HG03342 (cell line): ENCODE results near the gene TENM4.
"Not testable (repeated sequence)": the region's sequence is repeated elsewhere in the genome, so short reads cannot be mapped to it uniquely, and the experiment has no call there.

Experiments
- ATAC-seq: cut with Tn5 transposase; IDR thresholded peaks from one replicate; pipeline ENCODE4 v1.9.1; 2021; ENCODE audit warnings: mild to moderate bottlenecking, moderate library complexity; ENCODE audit not compliant: unreplicated experiment

Gene TENM4

DNA sequence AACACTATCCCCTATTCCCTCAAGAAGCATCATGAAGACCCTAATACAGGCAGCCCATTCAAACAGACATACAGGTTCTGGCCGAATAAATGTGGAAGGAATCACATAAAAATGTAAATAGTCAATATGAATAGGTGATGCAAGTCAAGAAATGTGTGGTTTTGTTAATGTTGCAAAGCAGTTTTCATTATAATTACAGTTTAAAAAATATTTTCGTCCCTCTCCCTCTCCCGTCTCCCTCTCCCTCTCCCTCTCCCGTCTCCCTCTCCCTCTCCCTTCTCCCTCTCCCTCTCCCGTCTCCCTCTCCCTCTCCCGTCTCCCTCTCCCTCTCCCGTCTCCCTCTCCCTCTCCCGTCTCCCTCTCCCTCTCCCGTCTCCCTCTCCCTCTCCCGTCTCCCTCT, 250.3 kb downstream of the TENM4 start:
- ATAC-seq, result not testable (repeated sequence)

DNA sequence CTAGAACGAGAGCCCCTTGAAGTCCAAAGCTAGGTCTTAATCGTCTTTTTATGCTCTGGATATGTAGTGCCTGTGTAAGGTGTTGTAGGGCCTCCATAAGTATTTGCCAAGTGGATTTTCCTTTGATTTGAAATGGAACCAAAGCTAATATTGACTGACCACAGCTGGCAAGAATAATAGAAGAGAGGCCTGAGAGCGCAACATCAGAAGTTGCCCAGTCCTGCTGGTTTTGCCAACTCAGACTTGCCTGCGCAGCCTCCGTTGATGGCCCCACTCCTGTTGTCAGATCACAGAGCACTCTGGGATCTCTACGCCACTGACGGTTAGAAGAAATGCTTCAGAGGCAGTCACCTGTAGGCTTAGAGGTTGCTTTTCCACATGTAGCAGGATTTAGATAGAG, 251.2 kb downstream of the TENM4 start:
- ATAC-seq, result no peak

DNA sequence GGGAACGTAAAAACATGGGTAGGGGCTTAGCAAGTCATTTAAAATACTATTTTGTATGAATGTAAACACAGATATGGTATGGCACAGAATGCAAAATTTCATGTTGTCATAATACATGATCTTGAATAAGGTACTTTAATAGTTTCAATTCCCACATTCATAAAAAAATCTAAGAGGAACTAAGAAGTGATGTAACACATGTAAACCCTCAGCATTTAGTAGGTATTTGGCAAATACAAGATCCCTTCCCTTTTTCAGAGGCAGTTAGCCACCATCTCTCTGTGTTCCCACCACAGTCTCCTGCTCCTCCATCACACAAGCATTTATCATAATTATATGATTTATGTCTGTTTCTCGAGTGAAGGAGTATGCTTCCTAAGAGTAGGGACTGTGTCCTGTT, 251.8 kb downstream of the TENM4 start:
- no peak for ATAC-seq

DNA sequence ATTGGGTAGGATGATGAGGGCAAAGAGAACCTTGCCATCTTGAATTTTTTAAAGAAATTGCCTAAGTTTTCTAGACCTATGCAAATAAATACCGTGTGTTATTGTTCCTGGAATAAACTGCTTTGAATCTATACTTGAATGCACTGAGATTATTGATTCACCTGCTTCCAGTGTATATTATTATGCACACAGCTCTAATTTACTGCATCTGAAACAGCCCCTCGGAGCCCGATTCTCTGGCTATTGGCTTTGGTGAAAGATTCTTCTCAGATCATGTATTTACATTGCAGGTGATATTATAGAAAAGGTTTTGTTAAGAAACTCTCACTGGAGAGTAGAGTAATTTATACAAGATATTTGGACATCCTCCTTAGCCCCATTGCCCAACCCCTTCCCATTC, 254.2 kb downstream of the TENM4 start:
- ATAC-seq, result no peak

DNA sequence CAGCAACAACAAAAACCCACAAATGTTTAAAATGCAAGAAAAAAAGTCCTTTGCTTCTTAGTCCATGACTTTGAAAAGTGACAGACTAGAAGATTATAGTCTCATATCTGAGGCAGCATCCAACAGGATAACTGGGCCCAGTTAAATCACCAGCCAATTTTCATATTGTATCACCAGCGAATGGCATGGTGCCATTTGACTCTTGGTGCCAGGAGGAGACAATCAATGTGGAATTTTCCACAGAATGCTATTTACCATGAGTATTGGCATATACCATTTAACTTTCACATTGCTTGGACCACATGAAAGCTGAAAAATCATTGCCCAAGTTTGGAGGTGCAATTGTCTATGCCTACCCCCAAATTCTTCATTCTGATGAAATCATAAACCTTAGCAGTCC, 255.5 kb downstream of the TENM4 start:
- no peak for ATAC-seq

DNA sequence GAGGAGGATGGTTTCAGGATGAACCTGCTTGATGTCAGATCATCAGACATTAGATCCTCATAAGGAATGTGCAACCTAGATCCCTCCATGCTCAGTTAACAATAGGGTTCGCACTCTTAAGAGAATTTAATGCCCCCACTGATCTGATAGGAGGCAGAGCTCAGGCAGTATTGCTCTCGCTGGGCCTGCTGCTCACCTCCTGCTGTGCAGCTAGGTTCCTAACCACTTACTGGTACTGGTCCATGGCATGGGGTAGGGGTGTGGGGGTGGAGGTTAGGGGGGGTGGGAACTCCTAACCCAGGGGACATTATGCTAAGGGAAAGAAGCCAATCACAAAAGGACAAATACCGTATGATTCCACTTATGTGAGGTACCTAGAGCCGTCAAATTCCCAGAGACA, 256.5 kb downstream of the TENM4 start:
- ATAC-seq, result no peak

DNA sequence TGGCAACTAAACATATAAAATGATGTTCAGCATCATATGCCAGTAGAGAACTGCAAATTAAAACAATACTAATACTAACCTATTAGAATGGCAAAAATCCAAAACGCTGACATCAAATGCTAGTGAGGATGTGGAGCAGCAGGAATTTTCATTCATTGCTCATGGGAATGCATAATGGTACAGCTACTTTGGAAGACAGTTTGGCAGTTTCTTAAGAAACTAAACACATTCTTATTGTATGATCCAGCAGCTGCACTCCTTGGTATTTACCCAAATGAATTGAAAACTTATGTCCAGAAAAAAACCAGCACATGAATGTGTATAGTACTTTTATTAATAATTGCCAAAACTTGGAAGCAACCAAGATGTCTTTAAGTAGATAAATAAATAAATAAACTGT, 258.0 kb downstream of the TENM4 start:
- no peak for ATAC-seq

DNA sequence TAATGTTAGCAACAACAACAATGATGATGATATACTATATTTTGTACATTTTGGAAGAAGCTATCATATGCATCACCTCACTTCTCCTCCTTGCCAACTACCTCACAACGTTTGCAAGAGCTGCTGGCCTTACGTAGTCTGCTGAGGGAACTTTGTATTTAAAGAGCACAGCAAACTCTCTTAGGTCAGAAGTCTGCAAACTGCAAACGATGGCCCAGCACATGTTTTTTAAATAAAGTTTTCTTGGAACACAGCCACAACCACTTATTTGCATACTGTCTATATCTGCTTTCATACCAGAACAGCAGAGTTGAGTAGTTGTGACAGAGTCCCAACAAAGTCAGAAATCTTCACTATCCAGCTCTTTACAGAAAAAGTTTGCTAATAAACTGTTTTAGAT, 261.7 kb downstream of the TENM4 start:
- ATAC-seq, result no peak

DNA sequence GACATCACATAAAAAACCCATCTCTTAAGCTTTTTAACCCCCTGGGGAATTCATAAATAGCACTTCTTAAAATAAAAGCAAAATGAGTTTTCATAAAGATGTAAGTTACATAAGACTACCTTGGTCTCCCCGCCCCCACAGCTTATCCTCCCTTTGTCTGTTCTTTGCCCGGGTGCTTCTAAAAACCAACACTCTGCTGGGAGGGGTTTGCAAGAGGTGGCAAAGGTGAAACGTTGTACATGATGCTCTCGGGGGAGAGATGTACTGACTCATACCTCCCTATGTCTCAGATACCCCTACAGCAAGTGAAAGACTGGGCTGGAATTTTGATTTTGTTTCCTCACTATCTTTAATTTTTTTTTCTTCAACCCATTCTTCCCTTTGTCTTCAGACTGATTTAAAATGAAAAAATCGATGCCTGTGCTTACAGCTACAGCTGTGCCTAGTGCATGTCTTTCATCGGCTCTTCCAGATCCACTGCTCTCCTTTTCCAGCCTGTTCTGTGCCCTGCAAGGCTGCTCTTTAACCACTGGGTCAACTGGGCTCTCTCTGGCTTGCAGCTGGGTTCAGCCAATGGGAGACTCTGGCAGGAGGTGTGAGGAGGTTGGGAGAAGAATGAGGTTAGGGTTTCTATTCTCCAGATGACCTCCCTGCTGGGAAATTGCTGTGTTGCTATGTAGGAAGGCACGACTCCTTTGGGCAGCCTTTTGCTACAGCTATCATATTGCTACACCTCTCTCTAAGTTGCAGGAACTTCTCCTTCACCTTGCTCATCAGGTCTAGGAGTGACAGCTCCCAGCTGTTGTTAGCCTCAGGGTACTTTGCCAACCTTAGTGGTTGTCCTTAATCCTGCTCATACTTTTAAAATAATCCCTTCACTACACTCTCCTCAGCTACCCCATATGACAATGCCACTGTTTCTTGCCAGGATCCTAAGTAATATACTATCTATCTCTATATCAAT, 266.5 kb downstream of the TENM4 start:
- ATAC-seq, result no peak

DNA sequence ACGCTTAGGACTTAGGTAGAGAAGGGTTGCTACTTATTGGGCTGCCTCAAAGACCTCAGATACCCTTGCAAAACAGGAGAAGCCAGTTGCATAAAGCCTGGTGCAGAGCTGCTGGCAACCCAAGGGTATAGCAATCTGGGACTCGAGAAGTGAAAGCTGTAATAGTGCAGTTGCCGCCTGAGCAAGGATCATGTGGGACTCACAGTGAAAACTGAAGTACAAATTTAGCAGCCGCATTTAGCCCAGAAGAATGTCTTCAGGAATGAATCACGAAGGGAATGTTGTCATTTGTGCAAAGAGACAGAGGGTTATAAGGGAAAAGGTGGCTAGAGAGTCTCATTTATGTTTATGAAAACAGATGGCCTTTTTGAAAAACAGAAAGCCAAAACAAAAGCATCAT, 267.2 kb downstream of the TENM4 start:
- no peak for ATAC-seq

DNA sequence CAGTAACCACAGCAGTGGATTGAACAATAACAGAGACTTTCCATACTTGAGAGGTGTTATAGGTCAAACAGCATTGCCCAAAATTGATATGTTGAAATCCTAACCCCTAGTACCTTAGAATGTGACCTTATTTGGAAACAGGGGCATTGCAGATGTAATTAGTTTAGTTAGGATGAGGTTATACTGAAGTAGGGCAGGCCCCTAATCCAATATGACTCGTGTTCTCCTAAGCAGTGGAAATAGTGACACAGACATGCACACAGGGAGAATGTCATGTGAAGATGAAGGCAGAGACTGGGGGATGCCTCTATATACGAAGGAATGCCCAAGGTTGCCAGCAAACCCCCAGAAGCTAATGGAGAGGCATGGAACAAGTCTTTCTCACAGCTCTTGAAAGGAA, 270.5 kb downstream of the TENM4 start:
- no peak for ATAC-seq

DNA sequence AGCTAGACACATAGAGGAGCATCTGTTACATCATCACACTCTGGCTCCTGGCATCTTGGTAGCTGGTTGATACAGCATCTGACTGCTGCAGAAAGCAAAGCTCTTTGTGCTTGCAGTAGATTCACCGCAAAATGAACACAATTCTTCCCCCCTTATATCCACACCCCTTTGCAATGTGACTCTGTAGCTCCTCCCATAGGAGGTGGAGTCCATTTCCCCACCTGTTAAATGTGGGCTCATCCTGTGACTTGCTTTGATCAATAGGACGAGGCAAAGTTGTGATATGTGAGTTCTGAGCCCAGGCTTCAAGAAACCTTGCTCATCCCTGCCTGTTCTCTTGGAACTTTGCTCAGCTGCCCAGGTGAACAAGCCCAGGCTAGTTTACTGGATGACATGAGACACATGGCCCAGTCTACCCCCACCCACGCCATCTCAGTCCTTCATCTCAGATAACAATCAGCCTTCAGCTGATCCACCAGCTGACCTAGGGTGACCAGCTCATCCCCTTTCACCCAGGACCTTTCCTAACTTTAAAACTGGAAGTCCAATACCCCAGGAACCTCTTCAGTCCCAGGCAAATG, 272.2 kb downstream of the TENM4 start:
- no peak for ATAC-seq

DNA sequence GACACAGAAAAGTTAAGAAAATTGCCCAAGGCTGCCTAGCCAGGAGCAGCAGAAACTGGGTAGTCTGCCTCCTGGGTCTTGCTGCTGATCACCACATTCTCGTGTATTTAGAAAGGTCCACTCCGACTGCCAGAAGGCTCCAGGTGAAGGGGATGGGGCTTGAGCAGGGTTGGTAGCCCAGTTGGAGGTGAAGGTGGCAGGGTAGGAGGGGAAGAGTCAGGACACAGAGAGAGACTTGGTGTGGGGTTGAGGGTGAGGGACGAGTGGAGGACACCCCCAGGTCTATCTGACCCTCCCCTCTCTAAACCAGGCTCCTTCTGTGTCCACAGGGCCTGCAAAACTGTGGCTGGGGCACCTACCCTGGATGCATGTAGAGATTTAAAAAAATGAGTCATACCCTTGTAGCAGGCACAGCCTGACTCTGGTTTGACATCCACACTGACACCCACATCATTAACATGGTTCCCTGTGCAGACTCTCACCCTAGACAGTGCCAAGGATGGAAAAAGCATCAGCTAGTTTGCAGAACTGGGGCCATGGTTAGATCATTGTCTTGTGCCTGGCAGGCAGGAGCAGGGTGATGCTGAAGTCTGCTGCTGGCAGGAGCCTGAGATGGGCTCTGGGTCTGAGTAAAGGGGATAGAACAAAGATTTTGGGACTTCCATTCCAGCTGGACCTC, 273.2 kb downstream of the TENM4 start:
- ATAC-seq, result no peak

DNA sequence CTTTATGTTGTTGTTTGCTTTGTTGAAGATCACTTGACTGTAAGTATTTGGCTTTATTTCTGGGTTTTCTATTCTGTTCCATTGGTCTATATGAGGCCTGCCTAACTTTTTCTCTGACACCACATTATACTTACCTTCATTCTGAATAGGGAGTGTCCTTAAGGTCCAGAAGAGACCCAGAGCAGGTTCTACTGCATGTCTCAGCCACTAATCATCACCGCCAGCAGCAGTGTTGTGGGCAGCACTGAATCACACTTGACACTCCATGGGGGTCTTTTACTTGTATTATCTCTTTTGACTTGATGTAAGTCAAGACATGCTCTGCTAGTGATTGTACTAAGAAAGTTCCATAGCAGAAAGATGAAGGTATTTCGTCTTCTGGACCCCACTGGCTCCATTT, 274.9 kb downstream of the TENM4 start:
- ATAC-seq, result no peak

DNA sequence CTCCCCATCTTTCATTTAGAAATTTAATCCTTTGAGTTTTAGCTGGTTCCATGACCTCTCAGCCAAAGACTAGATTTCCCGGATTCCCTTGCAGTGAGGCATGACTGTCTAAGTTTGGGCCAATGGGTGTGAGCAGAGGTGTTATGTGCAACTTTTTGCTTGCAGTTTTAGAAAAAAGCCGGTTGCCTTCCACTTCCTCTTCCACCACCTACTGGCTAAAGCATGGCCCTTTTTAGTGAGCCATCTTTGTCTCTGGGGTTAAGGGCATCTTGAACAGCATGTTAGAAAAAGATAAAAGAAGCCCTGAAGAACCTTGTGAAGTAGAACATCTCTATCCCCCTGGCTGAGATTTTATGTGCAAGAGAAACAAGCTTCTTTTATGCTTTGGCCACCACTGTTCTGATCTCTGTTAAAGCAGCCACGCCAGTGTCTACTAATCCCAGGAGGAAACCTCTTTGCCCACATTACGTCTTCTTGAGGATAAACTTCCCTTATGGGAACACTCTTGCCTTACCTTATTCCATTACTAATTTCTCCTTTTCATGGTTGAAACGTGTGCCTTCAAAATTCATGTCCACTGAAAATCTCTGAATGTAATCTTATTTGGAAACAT, 279.9 kb downstream of the TENM4 start:
- no peak for ATAC-seq

DNA sequence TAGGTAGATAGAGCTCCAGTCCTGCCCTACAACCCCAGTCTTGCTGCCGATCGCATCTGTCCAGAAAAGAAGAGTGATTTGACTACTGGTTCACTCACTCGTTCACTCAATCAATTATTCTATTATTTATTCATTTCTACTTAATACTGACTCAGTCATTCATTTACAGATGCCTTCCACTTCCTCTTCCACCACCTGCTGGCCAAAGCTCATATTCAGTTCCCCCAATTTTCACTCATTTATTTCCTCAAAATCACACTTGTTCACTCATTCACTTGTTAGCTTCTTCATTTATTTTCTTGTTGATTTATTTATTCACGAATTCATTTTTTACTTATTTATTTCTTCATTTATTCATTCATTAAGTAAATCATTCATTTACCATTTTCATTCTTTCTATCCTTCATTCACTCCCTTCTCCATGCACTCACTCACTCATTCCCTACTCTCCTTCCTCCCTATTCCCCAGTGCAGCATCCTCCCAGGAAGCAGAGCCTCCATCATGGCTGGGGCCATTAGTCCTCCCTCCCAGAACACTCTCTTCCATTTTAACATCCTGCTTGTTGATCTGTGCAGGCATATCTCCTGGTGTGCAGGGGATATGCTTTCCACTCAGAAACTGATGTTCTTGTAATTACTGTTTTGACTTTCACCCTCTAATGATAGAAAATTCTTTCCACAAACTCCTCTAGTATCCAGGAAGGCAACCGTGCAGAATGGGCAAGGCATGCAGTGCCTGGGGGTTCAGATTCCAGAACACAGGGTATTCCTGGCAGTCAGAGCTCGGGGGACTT, 281.0 kb downstream of the TENM4 start:
- ATAC-seq, result no peak

DNA sequence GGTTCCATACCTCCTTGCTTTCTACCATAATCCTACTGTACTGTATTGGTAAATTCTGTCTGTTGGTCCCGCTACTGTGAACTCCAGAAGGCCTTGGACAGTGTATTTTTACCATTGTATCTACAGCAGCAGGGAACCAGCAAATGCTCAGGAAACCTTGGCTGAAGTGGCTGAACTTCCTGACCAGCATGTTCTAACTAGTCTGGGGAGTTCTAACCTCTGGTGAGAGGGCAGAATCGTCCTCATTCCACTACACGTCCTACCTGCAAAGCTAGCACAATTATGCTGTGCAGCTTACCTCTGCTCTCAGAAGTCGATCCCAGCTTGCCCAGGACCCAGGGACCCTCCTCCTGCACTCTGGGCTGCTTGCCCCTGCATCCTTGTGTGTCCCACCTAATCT, 283.1 kb downstream of the TENM4 start:
- ATAC-seq, result no peak

DNA sequence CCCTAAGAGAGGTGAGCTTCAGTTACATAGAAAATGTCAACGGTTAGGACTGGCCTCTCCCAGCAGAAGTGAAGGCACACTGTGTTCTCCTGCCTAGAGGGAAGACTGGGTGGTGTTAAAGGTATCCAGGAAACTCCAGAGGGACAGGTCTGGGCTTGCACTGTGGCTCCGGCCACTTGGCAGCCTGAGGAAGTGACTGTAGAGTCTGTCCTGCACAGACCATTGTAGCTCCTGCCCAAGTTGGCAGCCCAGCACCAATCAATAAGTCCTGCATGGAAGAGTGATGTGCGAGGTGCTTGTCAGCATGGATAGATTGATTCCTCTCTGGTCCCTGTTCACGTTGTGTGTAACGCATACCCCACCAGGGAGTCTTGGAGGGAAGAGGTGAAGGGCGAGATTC, 284.8 kb downstream of the TENM4 start:
- ATAC-seq, result no peak

DNA sequence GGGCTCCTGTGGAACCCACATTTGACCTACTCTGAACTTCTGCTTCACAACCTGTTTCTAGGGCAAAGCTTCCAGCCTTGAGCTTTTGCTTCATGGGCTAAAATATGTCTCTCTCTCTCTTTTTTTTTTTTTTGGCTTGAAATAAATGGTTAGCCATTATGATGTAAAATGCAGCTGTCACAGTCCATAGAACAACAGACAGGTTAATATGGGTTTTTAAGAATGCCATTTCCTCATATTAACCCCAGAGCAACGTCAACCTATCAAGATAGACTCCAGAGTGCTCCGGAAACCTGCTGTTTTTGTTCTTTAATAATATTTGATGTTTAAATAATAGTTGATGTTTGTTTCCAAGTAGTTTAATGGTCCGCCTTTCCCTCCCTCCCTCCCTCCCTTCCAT, 285.6 kb downstream of the TENM4 start:
- ATAC-seq, result no peak

DNA sequence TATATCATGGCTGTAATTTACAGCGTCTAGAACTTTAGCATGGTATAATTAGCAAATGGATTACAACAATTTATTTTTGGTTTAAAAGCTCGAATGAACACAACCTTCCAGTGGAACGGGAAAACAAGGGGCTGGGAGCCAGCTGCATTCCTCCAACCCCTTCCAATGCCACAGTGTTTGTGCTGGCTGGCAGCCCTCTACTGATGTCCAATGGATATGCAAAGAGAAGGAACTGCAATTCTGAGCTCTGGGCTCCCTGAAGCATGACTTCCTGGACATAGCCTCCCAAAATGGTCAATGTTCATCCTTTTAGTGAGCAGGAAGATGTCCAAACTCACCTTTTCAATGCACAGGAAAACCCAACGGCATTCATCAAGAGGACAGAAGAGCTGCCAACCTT, 288.3 kb downstream of the TENM4 start:
- no peak for ATAC-seq

DNA sequence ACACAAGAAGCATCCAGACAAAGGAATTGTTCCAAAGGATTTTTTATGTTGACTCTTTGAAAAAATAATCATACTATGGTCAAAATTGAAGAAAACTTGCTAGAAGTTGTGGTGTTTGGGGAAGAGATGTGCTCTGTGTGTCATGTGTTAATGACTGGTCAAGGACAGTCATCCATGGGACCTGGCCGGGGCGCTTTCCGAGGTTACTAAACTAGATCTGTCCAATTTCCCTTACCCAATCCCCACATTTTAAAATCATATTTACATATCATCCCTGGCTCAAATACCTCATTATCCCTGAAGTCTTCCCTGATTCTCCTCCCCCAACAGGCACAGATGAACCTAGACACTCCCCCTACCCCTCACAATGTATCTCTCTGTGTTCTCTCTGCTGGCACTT, 289.4 kb downstream of the TENM4 start:
- ATAC-seq, result no peak
